Measurements from ENCODE around the gene NUDCD3.
"Not testable (repeated sequence)": the region's sequence is repeated elsewhere in the genome, so short reads cannot be mapped to it uniquely, and the experiment has no call there.

NUDCD3 gene

GRCh38 chr7:44517175-44517574, 26.7 kb upstream of the NUDCD3 start:
- DNase-seq, result no peak

GRCh38 chr7:44515590-44516268, 25.3 kb upstream of the NUDCD3 start:
- no peak for DNase-seq

GRCh38 chr7:44512736-44513135, 22.3 kb upstream of the NUDCD3 start:
- no peak for DNase-seq

- no peak for DNase-seq
Observed at GRCh38 chr7:44511863-44512468, 21.5 kb upstream of the NUDCD3 start.

DNA sequence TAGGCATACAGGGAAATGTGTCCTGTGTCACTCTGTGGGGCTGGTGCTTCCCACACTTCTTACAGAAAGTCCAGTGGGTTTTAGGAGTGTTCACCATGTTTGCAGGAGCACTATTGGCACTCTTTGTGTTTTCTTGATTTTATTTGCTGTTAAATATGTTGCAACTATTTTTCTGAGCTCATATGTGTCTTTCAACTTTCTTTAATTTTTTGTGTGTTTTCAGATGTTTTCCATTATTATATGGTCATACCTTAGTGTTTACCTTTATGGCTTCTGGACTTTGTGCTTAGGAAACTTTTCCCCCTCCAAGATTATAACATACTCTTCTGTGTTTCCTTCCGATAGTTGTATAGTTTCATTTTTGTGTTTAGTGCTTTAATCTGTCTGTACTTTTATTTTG, 20.8 kb upstream of the NUDCD3 start:
- DNase-seq, result no peak

DNA sequence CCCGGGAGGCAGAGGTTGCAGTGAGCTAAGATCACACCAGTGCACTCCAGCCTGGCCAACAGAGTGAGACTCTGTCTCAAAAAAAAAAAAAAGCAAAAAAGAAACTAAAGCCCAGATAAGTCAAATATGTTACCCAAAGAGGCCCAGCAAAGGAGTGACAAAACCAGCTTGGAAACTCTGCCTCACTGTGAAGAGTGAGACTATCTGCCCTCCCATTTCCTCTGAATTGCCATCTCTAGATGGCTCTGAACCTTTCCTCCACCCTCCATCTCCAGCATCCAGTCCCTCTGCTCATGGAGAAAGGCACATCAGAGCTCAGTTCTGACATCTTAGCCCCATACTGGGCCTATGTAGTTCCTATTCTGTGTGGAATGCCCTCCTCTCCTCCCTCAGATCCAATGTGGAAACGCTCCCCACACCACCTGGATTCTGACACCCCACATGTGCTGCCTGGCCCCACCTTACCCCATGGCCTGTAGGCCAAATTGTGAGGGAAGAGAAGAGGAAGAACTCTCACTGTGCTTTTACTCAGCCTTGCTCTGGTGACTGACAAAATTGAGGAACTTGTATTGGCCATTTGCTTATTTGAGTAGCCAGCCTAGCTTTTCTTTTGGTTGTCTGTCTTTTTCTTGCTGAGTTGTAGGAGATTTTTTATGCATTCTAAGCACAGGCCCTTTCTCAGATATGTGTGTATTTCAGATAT, 18.0 kb upstream of the NUDCD3 start:
- no peak for DNase-seq

DNA sequence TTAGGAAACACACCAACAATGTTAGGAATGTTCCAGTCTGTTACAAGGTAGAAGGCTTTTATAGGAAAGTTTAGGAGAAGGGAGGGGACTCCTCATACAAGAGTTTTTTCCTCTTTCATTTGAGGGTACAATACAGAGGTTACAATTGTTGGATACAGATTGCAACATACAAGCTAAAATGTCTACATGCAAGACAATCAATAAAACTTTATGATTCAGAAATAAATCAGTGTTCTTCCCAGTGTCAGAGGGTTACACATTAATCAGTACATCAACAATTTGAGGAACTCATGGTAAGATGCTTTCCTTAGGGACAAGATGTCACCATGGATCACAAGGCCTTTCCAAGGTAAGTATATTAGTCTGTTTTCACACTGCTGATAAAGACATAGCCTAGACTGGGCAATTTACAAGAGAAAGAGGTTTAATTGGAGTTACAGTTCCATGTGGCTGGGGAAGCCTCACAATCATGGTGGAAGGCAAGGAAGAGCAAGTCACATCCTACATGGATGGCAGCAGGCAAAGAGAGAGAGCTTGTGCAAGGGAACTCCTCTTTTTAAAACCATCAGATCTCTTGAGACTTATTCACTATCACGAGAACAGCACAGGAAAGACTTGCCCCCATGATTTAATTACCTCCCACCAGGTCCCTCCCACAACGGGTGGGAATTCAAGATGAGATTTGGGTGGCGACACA, 16.3 kb upstream of the NUDCD3 start:
- DNase-seq, result not testable (repeated sequence)

DNA sequence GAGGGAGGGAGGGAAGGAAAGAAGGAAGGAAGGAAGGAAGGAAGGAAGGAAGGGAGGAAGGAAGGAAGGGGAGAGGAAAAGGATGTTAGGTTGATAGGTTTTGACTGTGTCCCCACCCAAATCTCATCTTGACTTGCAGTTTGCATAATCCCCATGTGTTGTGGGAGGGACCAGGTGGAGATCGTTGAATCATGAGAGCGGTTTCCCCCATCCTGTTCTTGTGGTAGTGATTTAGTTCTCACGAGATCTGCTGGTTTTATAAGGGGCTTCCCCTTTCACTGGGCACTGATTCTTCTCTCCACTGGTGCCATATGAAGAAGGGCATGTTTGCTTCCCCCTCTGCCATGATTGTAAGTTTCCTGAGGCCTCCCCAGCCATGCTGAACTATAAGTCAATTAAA, 15.1 kb upstream of the NUDCD3 start:
- no peak for DNase-seq

- no peak for DNase-seq
Observed at GRCh38 chr7:44498230-44498954, 7.9 kb upstream of the NUDCD3 start.

DNA sequence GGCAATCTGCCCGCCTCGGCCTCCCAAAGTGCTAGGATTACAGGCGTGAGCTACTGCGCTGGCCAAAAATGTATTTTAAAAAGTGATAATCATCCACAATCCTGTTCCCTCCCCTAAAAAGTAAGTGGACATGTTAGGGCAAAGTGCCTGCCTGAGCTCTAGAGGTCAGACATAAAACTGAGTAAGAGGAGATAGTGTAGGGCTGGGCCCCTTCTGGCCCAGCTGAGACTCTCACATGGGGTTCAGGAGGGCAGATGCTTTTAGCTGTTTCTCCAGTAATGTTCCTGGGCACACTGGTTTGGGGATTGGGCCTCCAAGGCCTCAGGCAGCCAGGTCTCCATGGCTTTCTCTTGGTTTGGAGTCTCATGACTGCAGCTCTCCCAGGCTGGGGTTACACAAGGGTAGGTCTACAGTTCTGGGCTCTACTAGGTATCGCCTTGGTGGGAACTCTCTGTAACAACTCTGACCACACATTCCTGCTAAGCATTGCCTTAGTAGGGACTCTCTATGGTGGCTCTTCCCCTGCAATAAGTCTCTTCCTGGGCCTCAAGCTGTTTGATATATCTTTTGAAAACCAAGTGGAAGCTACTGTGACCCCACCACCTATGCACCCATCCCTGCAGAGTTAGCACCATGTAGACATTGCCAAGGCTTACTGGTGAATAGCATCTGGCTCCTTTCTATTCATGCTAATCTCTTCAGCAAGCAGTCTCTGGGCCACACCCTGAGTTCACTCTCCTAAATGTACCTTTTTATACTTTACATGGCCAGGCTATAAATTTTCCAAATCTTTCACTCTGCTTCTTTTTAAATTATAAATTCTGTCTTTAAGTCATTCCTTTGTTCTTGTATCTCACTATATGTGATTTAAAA, 6.9 kb upstream of the NUDCD3 start:
- no peak for DNase-seq

- no peak for DNase-seq
Observed at GRCh38 chr7:44496385-44496784, 5.9 kb upstream of the NUDCD3 start.

GRCh38 chr7:44494960-44495359, 4.5 kb upstream of the NUDCD3 start:
- DNase-seq, result no peak

DNA sequence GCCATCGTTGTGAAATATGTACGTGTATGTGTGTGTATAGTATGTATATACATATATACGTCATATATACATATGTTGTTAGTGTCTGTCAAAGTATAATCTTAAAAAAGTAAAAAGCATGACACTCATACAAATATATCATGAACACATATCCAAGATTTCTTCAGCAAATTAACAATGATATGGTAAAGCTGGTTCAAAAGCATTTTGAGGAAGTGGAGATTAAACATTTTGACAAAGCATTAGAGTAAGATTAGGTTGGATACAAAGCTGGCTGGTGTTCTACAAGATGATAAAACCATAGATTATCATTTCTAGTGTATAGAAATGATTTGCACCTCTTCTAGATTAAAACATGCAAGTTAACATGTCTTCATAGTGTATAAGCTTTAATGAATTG, 771 bp upstream of the NUDCD3 start:
- no peak for DNase-seq

DNA sequence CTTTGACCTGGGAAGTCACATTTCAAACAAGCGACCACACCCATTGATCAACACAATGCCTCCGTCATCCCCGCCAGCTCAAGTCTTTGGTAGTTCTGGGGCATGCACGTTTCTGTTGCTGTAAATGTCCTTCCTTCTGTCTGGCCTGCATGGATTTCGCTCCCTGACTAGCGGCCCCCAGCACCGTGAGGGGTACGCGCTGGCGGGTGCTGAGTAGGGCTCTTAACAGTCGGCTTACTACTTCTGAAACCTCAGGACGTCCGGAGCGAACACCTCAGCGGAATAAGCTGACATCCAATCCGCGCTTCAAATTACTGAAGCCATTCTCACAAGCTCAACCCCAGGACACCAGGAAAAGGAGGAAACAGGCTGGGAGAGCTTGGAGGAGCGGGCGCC, 505 bp downstream of the NUDCD3 start:
- no peak for DNase-seq

- no peak for DNase-seq
Observed at GRCh38 chr7:44488955-44489354, 1.5 kb downstream of the NUDCD3 start.

DNA sequence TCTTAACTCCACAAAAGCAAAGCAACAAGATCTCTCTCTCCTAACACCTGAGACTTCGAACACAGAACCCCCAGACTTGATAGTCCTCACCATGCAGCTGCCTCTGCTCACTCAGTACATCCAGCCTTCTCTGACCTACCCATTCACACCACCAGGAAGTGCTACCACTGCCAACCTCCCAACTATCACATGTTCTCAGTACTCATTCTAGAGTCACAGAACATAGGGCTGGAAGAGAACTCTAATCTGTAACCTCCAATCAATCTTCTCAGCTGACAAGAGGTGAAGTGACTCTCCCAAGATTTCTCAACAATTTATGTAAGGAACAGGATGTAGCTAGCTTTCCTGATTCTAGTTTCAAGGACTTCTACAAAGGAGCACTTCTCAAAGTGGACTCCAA, 3.8 kb downstream of the NUDCD3 start:
- no peak for DNase-seq

- no peak for DNase-seq
Observed at GRCh38 chr7:44486001-44486400, 4.5 kb downstream of the NUDCD3 start.

DNA sequence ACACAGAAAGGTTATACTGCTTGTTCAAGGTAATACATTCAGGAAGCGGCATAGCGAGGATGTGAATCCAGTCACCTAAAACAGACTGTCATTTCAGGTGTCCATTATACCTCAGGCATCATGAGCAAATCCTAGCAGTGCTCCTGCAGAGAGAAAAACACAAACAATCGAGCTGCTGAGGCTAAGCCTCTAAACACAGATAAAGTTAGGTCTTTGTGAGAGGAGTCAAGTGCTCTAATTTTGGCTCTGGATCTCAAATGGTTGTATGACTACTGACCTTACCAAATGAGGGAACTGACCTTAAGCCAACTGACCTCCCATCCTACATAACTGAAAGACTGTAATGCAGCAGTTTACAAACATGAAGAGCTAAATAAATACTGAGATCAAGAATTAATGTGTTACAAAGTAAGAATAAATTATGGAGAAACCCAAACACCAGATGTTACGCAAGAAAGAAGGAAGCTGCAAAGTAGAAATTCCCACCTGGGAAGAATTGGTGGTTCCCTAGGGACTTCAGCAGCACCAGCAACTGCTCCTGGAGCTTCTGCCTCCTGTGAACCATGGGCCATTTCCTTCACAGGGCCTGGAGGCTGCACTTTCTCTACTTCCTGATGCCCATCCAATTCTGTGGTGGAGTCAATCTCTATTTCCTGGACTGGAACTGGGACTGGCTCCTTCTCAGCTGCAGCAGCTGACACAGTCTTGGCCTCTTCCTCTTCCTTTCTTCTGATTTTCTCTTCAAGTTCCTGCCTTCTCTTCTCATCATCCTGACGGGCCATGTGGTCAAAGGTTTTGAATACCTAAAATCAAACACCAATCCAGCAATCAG, 5.8 kb downstream of the NUDCD3 start:
- no peak for DNase-seq

DNA sequence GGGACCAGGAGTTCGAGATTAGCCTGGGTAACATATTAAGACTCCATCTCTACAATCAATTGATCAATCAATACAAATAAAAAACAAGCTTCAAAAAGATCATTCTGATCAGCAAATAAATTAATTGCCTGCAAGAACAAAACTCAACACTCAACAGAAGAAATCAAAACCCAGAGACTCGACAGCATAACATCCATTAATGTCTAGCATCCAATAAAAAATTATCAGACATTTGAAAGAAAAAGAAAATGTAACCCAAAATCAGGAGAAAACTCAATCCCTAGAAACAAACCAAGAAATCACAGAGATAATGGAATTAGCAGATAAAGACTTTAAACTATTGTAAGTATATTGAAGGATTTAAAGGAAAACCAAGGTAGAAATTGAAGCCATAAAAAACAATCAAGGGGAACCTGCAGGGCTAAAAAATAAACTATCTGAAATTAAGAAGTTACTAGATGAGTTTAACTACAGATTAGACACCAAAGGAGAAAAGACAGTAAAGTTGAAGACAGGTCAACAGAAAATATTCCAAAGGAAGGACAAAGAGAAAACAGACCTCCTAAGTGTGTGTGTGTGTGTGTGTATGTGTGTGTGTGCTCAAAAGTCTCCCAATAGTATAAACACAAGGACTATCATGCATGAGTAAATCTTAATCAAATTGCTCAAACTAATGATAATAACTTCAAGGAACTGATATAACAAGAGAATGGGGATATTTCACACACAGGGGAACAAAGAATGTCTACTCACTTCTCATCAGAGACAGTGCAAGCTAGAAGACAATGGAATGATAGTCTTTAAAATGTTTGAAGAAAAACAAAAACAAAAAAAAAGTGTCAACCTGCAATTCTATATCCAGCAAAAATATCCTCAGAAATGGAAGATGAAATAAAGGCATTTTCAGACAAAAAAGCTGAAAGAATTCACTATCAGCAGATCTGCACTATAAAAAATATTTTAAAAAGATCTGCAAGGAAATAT, 7.7 kb downstream of the NUDCD3 start:
- DNase-seq, result no peak

DNA sequence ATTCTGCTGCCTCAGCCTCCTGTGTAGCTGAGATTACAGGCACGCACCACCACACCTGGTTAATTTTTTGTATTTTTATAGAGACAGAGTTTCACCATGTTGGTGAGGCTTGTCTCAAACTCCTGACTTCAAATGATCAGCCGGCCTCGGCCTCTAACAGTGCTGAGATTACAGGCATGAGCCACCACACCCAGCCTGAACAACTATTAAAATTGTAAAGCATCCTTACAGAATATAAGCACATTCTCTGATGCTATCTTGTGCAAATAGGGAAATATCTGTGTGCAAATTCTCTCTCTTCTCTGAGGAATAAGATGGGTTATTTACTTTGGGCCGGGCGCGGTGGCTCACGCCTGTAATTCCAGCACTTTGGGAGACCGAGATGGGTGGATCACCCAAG, 12.5 kb downstream of the NUDCD3 start:
- DNase-seq, result no peak

All from NCI-H187 (cell line).